Measurements from ENCODE around the gene DLGAP3.

DLGAP3 gene

GRCh38 chr1:34871443-34872132, 57.9 kb downstream of the DLGAP3 start:
- DNase-seq (ENCODE audit: insufficient read length, low spot score) (no peak), FAIRE-seq (no peak)

GRCh38 chr1:34870395-34870794, 59.1 kb downstream of the DLGAP3 start:
- TF ChIP-seq POLR2A (IDR thresholded peaks at IDR 0.05; ENCODE audit: low read depth, low read length): no peak
- no peak for FAIRE-seq
- DNase-seq (ENCODE audit: insufficient read length, low spot score): no peak

More at GRCh38 chr1:34871443-34872132, 57.9 kb downstream of the DLGAP3 start:
- TF ChIP-seq POLR2A (IDR thresholded peaks at IDR 0.05; ENCODE audit: low read depth, low read length): no peak

- FAIRE-seq: no peak
- no peak for TF ChIP-seq POLR2A (IDR thresholded peaks at IDR 0.05; ENCODE audit: low read depth, low read length)
- DNase-seq (ENCODE audit: insufficient read length, low spot score): no peak
These were observed 59.7 kb downstream of the DLGAP3 start for GRCh38 chr1:34869760-34870159.

- no peak for FAIRE-seq
- TF ChIP-seq POLR2A (IDR thresholded peaks at IDR 0.05; ENCODE audit: low read depth, low read length): no peak
- DNase-seq (ENCODE audit: insufficient read length, low spot score): no peak
These were observed 61.0 kb downstream of the DLGAP3 start for GRCh38 chr1:34868230-34869049.

- DNase-seq (ENCODE audit: insufficient read length, low spot score) (no peak), FAIRE-seq (no peak)
- no peak for TF ChIP-seq POLR2A (IDR thresholded peaks at IDR 0.05; ENCODE audit: low read depth, low read length)
These were observed 62.0 kb downstream of the DLGAP3 start for GRCh38 chr1:34867415-34867814.

- no peak for DNase-seq (ENCODE audit: insufficient read length, low spot score)
- FAIRE-seq: no peak
- no peak for TF ChIP-seq POLR2A (IDR thresholded peaks at IDR 0.05; ENCODE audit: low read depth, low read length)
These were observed 62.7 kb downstream of the DLGAP3 start for GRCh38 chr1:34866762-34867109.

GRCh38 chr1:34865981-34866761, 63.3 kb downstream of the DLGAP3 start:
- no peak for TF ChIP-seq POLR2A (IDR thresholded peaks at IDR 0.05; ENCODE audit: low read depth, low read length)
- FAIRE-seq (no peak), DNase-seq (ENCODE audit: insufficient read length, low spot score) (peak; percentile 90)

GRCh38 chr1:34865573-34865972, 63.9 kb downstream of the DLGAP3 start:
- FAIRE-seq (no peak), DNase-seq (ENCODE audit: insufficient read length, low spot score) (no peak)
- TF ChIP-seq POLR2A (IDR thresholded peaks at IDR 0.05; ENCODE audit: low read depth, low read length): no peak

- no peak for FAIRE-seq
- no peak for TF ChIP-seq POLR2A (IDR thresholded peaks at IDR 0.05; ENCODE audit: low read depth, low read length)
- DNase-seq (ENCODE audit: insufficient read length, low spot score): no peak
These were observed 64.7 kb downstream of the DLGAP3 start for GRCh38 chr1:34864759-34865158.

GRCh38 chr1:34863501-34863900, 65.9 kb downstream of the DLGAP3 start:
- no peak for FAIRE-seq
- TF ChIP-seq POLR2A (IDR thresholded peaks at IDR 0.05; ENCODE audit: low read depth, low read length): no peak

GRCh38 chr1:34859446-34860200, 69.8 kb downstream of the DLGAP3 start, which contains the start of gene SMIM12:
Gene SMIM12 (minus strand): TSS chr1:34859749. CDS start chr1:34855977, 3,772 bp downstream.
- peak; percentile 99 for DNase-seq (ENCODE audit: insufficient read length, low spot score)
- TF ChIP-seq POLR2A (IDR thresholded peaks at IDR 0.05; ENCODE audit: low read depth, low read length): peak; percentile 91
- FAIRE-seq: peak; percentile 72

More at GRCh38 chr1:34863501-34863900, 65.9 kb downstream of the DLGAP3 start:
- no peak for DNase-seq (ENCODE audit: insufficient read length, low spot score)

- TF ChIP-seq POLR2A (IDR thresholded peaks at IDR 0.05; ENCODE audit: low read depth, low read length): no peak
- FAIRE-seq (no peak), DNase-seq (ENCODE audit: insufficient read length, low spot score) (peak; percentile 55)
These were observed 70.5 kb downstream of the DLGAP3 start for GRCh38 chr1:34858901-34859445.

GRCh38 chr1:34856697-34857096, 72.8 kb downstream of the DLGAP3 start:
- FAIRE-seq (no peak), DNase-seq (ENCODE audit: insufficient read length, low spot score) (no peak)
- no peak for TF ChIP-seq POLR2A (IDR thresholded peaks at IDR 0.05; ENCODE audit: low read depth, low read length)

Measured in H54 (cell line).